ENCODE data around the gene MPZL2.

The MPZL2 gene

DNA sequence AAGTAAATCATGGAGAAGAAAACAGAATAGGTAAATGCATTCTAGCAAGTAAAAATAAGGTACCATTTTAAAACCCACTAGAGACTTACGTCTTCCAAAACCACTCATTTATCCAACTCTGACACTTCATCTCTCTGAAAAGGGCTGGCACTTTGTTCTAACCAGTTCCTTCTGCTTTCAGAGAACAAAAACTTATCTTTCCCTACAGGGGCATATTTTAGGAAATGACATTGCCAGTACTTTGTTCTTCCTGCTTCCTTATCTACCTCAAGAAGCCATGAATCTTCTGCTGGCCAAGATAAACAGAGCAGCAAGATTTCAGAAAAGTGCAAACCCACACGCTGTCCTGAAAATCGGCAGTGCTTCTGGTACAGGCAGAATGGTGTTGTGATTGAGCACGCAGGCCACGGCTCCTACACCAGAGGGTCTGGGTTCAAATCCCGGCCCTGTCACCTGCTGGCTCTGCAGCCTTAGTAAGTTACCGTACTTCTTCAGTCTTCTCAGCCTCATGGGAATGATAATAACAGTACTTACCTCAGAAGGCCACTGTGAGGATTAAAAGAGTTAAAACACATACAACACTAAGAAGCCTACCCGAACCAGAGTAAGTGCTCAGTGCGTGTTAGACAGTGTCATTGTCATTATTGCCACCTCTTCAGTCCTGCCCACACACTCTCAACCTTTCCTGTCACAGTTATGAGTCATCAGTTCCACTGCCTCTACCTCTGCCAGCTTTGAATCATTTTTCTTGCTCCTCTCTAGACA is 22.9 kb downstream of the MPZL2 start:
- DNase-seq (ENCODE audit: low spot score): peak; percentile 28

DNA sequence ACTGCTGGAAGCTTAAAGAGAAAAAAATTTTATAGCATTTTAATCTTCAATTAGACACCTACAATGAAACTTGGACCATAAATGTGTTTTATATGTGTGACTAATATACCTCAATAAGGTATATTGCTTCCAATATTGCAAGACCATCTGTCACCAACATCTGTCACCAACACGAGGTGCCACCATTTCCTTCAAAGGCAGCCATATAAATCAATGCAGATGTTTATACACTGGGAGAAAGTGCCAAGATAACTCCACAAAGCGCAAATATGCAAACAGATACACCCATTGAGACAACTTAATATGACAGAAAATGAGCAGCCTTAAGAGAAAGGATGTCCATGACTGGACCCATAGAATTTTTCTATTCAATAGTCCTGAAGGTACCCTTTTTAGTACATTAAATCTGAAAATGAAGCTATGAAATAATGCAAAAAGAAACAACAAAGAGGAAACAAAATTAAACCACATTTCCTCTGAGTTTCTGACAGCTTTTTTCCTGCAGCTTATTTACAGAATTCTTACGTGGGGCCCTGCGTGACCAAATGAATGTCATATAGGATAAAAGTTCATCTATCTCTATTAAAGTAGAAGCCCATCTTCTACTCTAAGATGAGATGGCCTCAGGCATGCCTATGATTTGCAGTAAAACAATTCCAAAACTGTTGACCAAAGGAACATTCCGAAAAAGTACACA is 24.4 kb downstream of the MPZL2 start:
- no peak for DNase-seq (ENCODE audit: low spot score)

DNA sequence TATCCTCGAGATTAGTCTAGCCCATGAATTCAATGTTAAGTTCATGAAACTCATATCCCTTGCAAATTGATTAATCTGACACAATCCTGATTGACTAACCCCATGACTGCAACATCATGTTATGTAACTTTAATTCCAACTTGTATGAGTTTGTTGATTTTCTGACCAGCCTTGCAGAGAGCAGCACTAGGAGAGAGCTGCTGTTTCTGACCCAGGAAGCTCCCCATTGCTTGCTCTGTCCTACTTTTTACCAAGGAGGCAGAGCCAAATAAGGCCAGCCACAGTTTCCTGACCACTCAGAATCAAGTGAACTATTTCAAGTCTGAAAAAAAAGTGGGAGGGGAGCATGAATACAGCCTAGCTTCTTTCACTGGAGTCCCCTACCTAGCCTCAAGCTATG is 25.2 kb downstream of the MPZL2 start:
- peak; percentile 13 for DNase-seq (ENCODE audit: low spot score)

DNA sequence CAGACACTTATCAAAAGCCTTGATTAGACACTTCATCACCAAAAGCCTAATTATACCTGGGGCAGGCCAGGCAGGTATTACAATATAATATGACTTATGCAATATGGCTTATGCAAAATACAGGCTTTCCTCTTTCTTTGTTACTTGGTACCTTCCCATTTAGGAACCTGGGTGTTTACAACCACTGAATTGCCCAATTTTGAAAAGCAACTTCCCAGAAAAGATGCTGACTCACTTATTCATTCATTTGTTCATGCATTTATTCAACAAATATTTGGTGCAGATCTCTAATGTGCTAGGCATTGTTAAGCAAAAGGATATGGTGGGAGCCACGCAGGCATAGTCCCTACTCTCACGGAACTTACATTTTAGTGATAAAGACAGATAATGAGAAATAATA is 25.7 kb downstream of the MPZL2 start:
- DNase-seq (ENCODE audit: low spot score): no peak

DNA sequence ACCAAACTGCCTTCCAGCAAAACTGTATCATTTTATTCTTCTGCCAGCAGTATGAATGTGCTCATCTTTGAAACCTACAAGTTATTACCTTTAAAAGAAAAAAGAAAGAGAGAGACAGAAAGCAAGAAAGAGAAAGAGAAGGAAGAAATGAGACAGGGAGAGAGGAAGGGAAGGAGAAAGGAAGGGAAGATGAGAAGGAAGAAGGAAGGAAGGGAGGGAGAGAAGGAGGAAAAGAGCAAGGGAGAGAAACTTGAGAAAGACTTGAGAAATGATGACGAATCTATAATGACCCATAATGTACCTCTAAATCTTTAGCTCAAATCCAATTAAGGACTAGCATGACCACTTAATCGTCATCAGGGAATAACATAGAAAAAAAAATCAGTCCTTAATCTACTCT is 27.9 kb downstream of the MPZL2 start:
- DNase-seq (ENCODE audit: low spot score): no peak

DNA sequence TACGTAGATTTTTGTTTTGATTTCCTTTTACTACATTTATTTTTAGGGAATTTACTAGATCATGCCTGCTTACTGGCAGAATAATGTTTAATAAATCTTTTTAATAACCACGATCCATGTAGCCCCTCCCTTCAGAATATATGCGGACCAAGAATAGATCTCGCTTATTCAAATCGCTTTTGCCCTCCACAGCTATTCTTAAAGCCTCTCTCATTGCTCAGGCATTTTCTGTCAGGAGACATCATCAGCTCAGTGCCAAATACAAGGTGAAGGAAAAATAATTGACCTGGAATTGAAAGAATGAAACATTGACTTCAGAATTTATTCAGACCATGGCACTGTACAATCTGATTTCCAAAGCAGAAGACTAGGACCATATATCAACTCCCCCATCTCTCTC is 29.3 kb downstream of the MPZL2 start:
- DNase-seq (ENCODE audit: low spot score): no peak

DNA sequence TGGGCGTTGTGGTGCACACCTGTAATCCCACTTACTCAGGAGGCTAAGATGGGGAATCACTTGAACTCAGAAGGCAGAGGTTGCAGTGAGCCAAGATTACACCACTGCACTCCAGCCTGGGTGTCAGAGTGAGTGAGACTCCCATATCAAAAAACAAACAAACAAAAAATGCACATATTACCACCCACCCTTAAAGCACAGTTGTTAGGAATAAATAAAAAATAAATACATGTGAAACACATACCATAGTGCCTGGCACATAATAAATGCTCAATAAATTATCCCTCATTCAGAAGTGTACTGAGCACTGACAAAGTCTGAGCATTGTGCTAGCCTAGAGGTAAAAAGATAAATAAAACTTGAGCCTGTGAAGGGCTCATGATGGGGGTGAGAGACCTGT is 30.2 kb downstream of the MPZL2 start:
- no peak for DNase-seq (ENCODE audit: low spot score)

DNA sequence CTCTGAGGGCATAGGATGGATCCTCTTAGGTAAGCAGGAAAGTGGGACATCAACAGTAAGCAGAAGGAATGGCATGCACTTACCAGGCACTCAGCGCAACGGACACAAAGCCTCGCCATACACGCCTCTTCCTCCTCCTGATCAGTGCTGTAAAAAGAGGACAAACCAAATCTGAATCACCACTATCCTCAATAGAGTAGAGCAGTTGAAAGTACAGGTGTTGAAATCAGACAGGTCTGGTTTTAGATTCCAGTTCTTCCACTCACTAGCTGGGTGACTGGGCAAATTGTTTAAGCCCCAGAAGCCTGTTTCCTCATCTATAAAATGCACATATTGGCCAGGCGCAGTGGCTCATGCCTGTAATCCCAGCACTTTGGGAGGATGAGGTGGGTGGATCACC is 30.7 kb downstream of the MPZL2 start:
- DNase-seq (ENCODE audit: low spot score): no peak

DNA sequence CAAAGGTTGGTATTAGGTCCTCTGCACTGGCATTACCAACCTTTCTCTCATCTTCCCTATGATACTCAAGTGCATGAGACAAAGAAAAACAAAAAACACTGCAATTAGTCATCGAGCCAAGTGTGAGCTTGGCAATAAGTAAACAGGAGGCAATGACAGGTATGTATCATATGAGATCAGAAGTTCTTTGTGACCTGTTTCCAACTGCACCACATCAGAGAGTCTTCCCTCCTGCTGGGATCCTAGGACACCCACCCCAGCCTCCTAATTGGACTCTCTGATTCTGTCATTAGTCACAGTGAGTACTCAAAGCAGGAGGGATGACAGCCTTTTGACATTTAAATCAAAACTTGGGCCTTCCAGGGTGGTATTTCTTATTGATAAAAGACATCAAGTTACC is 31.4 kb downstream of the MPZL2 start:
- DNase-seq (ENCODE audit: low spot score): no peak

DNA sequence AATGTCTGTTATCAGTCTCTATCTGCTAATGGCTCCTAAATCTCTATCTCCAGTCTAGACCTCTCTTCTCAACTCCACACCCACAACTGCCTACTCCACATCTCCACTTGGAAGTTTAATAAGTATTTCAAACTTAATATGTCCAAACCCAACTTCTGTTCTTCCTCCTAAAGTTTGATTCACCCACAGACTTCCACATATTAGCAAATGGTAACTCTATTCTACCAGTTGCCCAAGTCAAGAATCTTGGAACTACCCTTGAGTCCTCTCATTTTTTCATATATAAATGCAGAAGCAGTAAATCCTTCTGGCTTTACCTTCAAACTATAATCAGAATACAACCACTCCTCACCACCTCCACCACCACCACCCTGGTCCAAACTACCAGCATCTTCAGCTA is 32.6 kb downstream of the MPZL2 start:
- no peak for DNase-seq (ENCODE audit: low spot score)

DNA sequence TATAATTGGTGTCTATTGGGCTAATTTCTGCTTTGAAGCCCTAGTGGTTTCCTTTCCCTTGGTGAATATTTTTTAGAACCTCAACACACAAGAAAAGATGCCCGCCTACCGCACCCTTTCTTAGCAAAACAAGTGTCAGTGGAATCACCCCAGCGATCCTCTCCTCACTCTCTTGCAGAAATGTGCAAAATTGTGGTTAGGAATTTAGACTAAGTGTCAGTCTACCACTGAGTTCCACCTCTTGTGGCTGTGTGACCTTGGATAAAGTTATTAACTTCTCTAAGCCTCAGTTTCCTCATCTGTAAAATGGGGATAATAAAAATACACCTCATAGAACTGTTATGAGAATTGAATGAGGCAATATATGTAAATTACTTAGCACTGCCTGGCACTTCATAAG is 34.0 kb downstream of the MPZL2 start:
- no peak for DNase-seq (ENCODE audit: low spot score)

DNA sequence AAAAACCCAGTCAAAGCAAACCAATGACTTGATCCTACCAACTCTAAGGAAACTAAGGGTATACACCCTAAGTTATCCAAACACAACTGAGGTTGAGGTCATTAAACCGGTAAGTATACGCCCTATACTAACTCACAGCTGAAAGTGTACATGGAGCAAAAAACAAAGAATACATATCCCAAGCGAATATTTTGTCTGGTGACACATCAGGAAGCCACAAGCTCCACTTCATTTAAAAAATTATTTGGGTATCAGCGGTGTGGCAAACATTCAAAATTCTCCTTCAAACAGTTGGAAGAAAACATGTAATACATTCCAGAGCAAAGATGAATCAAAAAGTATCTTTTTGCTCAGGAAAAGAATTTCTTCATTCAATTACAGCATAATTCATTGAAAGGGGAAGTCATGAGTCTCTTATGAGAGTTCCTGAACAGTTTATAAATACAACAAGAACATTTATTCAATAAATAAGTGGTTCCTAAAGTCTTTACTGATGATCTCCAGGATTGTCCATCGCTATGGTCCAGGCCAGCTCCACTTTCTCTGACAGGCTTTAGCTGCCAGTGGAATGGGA is 34.7 kb downstream of the MPZL2 start:
- no peak for DNase-seq (ENCODE audit: low spot score)

DNA sequence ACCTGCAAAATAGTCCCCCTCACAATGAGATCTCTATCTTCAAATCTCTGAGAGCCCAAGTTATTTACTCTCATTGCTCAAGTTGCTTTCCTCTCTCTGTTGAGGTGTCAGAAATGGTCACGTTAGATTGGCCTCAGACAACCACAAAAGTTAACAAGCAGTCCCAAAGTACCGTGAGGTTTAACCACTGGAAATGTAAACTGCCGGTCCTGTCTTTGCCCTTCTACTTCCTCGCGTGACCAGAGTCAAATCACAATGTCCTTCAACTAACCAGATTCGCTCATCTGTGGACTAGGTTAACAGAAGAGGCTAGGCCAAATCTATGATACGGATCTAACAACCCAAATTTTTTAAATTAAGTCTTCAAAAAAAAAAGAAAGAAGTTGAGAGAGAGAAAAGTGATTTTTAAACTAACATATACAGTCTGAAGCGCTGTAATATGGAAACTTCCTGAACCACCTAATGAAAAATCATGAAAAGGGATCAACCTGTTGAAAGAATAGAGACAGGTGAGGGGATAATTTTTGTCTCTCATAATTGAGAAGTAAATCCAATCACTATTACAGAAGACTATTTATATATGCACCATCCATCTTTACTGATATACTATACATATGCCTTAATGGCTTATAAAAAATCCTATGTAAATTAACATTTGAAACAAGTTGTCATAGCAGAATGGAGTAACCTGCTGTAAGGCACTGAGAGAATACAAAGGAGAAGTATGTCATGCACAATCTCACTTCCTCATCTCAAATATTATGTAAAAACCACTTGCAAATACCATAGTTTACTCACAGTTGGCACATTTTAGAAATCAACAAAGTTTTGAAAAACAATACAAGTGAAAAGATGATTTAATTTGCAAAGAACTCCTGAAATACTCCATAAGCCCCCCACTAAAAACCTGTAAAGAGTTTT is 36.0 kb downstream of the MPZL2 start:
- no peak for DNase-seq (ENCODE audit: low spot score)

DNA sequence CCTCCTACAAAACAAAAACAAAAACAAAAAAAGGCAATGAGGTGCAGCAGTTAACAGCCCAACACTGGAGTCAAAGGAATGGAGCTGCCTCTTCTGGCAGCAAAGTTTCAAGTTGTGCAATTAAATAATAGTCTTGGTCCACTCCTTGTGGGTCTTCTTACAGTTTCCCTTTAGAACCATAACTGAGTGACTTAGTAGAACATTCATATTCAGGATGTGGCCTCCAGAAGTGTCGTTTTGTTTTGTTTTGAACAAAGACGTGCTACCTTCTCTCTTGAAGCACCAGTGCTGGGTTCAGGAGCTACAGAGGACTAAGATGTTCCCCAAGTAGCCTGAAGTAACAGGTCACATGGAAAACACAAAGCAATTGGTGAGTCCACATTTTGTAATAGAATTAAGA is 37.3 kb downstream of the MPZL2 start:
- no peak for DNase-seq (ENCODE audit: low spot score)

DNA sequence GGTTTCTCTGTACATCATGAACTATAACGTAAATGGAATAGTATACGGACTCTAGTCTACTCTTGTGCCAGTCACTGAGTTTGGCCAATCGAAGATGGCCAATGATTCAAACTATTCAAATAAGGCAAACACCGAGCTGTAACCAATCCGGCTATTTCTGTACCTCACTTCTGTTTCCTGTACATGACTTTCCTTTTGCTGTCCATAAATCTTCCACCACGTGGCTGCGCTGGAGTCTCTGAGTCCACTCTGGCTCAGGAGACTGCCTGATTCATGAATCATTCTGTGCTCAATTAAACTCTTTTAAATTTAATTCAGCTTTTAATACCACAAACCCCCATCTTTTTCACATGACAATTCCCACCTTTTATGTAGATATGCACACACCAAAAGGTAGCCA is 37.8 kb downstream of the MPZL2 start:
- no peak for DNase-seq (ENCODE audit: low spot score)

DNA sequence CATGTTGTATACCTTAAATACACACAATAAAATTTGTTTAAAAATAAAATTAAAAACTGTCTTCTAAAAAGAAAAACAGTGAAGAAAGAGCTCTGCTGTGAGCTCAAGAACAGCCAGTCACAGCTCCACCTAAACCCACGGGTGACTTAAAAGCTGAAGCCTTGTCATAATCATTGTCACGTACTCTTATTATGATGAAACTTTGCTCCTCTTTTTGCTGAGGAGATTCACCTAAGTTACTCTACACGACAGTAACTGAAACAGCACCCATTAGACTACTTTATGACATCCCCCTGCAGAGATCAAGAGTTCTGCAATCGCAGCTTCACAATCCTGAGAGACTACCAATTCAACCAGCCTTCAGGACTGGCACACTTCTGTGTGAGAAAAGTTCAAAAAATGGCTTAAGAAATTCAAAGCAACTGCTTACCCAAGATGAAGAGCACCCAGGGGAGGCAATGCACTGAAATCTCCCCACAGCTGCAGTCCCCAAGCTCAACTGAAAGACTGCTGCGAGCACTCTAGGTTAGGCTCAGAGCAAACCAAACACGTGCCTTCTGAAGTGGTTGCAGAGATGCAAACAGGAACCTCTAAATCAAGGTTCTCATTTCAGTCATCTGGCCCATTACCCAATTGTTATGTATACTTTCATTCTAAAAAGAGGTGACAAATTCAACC is 39.4 kb downstream of the MPZL2 start, which contains the start of gene JAML:
JAML (minus strand) TSS at position 501 of the 678 bp plus-strand sequence. CDS start 10,145 bp downstream, outside the sequence.
- no peak for DNase-seq (ENCODE audit: low spot score)

DNA sequence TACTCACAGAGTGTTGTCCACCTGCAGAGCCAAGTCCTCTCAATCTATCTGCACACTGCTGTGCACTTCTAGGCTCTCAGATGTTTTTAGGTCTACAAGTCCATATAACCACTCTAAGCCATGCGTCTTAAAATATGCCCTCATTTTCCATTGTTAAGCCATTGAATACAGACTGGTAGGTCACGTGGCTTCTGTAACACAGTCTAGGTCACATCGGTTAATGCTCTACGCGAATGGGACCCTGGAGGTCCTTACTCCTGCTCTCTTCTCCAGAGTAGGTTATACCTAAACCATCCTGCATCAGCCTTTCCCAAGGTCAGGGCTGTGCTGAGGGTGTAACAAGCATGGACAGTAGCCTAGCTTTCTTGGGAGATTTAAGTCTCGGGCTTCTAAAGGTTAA is 40.1 kb downstream of the MPZL2 start:
- DNase-seq (ENCODE audit: low spot score): no peak

DNA sequence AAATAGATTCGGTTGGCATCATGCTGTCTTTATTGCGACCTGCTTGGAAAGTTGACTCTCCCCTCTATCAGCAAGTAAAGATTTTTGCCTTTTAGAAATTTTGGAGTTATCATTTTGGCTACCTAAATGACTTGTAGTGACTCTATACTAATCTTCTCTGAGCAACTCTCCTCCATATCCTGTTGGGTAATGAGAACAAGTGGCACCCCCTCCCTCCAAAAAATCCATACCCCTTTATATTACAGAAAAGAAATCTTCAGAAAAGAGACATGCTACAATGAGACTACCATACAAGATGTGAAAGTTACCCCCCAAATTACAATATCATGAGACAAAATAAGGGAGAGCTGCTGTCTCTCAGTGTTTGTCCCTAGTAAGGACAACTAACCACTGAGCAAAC is 40.5 kb downstream of the MPZL2 start:
- DNase-seq (ENCODE audit: low spot score): no peak

DNA sequence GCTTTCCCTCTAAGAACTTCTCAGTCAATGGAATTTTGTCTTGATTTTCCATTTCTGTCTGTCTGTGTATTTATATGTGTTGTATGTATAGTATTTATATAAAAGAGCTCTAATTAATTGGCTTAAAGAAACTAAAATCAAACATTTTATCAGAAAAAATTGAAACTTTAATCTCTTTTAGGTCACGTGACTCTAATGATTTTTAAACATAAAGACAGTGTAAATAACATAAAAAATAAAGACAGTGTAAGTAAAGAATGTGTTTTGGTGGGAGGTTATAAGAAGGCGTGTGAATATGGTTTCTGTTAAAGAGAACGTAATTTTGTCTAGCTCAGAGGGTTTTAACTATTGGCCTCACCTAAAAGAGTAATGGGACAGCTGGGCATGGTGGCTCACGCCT is 41.7 kb downstream of the MPZL2 start:
- no peak for DNase-seq (ENCODE audit: low spot score)

DNA sequence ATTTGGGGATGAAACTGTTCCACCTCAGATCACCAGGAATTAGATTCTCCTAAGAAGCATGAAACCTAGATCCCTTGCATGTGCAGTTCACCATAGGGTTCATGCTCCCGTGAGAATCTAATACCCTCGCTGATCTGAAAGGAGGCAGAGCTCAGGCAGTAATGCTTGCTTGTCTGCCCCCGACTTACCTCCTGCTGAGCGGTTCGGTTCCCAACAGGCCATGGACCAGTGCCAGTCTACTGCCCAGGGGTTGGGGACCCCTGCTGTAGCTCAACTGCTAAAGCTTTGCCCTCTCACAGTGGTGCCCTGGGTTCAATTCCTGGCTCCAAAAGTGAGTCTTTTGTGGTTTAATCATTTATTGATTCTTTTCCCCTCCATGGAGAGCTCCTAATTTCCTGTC is 42.7 kb downstream of the MPZL2 start:
- no peak for DNase-seq (ENCODE audit: low spot score)

DNA sequence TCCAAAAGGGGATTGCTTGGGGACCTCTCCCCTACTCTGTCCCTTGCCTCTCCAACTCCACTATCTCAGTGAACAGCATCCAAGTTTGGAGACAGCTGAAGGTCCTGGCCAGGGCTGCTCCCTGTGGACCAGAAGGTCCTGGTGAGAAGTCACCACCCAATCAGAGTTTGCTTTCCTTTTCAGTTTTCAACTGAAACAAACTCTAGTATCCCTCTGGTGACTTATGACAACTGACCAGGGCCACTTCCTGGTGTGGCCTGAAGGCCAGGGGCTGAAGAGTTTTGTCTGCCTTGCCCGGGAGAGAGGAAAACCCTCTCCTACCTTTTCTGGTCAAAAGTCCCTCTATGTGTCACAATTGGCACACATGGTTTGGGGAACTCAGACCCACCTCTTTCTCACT is 44.4 kb downstream of the MPZL2 start:
- no peak for DNase-seq (ENCODE audit: low spot score)

DNA sequence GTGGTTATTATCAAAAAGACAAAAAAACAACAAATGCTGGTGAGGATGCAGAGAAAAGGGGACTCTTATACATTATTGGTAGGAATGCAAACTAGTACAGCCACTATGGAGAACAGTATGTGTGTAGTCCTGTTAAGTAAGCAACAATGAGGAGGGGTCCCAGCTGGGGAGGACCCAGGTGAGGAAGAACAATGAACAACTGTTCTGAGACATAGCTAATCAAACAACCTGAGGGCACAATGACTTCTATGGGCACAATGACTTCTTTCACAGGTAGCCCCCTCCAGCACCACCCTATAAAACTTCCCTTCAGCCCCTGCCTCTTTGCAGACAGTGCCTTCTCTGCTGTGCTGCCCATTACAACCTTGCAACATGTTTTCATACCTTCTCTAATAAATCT is 44.9 kb downstream of the MPZL2 start:
- DNase-seq (ENCODE audit: low spot score): no peak
